SU-DHL-6 (cell line): Measurements from ENCODE around the gene DUOX2.
"Not testable (repeated sequence)": the region's sequence is repeated elsewhere in the genome, so short reads cannot be mapped to it uniquely, and the experiment has no call there.

Experiments
- EZH2phosphoT487 ChIP-seq: fragments of 200-600 bp; sonication (generic), shearing (Covaris generic); conservative IDR thresholded peaks from 2 replicates; pipeline ENCODE4 v1.6.1; 2018; ENCODE audit warnings: mild to moderate bottlenecking, antibody characterized with exemption, low read length, moderate library complexity, mixed read lengths
- TF ChIP-seq, protein P1 (sequence below): fragments of 200-600 bp; sonication (generic); IDR thresholded peaks from one replicate; pipeline ENCODE4 v1.5.1; 2017; ENCODE audit warnings: antibody characterized with exemption, mild to moderate bottlenecking, low read length, moderate library complexity; ENCODE audit not compliant: insufficient read depth, poor library complexity, severe bottlenecking

DNA sequence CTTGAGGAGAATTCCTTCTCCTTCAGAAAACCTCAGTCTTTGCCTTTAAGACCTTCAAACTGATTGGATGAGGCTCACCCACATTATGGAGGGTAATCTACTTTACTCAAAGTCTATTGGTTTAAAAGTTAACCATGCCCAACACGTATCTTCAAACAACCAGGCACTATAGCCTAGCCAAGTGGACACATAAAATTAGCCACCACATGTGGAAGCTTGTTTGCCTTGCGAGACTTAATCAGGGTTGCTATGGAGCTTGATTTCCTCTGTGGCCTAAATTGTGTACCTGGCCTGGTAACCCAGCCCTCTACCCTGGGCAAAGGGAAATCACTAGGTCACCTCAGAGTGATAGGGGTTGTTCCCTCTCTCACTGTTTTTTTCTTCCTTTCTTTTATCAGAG is 71.1 kb downstream of the DUOX2 start:
- TF ChIP-seq, protein P1, sequence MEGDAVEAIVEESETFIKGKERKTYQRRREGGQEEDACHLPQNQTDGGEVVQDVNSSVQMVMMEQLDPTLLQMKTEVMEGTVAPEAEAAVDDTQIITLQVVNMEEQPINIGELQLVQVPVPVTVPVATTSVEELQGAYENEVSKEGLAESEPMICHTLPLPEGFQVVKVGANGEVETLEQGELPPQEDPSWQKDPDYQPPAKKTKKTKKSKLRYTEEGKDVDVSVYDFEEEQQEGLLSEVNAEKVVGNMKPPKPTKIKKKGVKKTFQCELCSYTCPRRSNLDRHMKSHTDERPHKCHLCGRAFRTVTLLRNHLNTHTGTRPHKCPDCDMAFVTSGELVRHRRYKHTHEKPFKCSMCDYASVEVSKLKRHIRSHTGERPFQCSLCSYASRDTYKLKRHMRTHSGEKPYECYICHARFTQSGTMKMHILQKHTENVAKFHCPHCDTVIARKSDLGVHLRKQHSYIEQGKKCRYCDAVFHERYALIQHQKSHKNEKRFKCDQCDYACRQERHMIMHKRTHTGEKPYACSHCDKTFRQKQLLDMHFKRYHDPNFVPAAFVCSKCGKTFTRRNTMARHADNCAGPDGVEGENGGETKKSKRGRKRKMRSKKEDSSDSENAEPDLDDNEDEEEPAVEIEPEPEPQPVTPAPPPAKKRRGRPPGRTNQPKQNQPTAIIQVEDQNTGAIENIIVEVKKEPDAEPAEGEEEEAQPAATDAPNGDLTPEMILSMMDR: not testable (repeated sequence)
- not testable (repeated sequence) for TF ChIP-seq EZH2phosphoT487
